HEK293 (cell line): Measurements from ENCODE around the gene GATAD1.

Experiments used
- CTCF ChIA-PET: fragments of 350-600 bp; formaldehyde crosslinking; extraction: SDS; loops from one replicate; lab custom pipeline; 2021; ENCODE audit warnings: antibody characterized with exemption; lab: Yijun Ruan, JAX
- POLR2A ChIA-PET: fragments of 300-600 bp; formaldehyde crosslinking; extraction: SDS; loops from one replicate; lab custom pipeline; 2020; ENCODE audit warnings: antibody characterized with exemption, inconsistent platforms; lab: Yijun Ruan, JAX
- H3K27ac ChIP-seq: fragments of 200-500 bp; sonication (Bioruptor generic); 2 replicates; pipeline ENCODE4 v1.5.1; 2014; ENCODE audit warnings: low read depth, low read length, control low read depth, inconsistent platforms; ENCODE audit errors: extremely low read depth
- H3K36me3 ChIP-seq, 2 experiments: fragments of 200-500 bp in 1 of 2; sonication (Bioruptor generic) in 1 of 2; 1 replicate in 1 of 2; 2 replicates in 1 of 2; pipeline ENCODE4 v1.5.1; 2014 to 2017; ENCODE audit warnings: inconsistent platforms in 2 of 2, low read length in 2 of 2; ENCODE audit not compliant: control insufficient read depth in 2 of 2, insufficient read depth in 1 of 2
- H3K4me1 ChIP-seq: fragments of 200-500 bp; sonication (Bioruptor generic); 2 replicates; pipeline ENCODE4 v1.5.1; 2014; ENCODE audit warnings: mild to moderate bottlenecking, low read length, inconsistent platforms; ENCODE audit not compliant: control insufficient read depth, insufficient read depth
- H3K4me3 ChIP-seq: 2 replicates; pipeline ENCODE4 v1.5.1; 2011; ENCODE audit warnings: low read depth, mild to moderate bottlenecking, control low read depth, low read length, moderate library complexity
- H3K9me3 ChIP-seq: fragments of 200-500 bp; sonication (Bioruptor generic); 2 replicates; pipeline ENCODE4 v1.5.1; 2014; ENCODE audit warnings: low read depth, low read length, inconsistent platforms; ENCODE audit not compliant: control insufficient read depth, insufficient read depth
- HOXD13 ChIP-seq: sonication (generic); formaldehyde crosslinking; IDR thresholded peaks from 2 replicates; pipeline ENCODE4 v1.8.0; 2022; ENCODE audit warnings: missing genetic modification reagents, borderline replicate concordance
- SETDB1 ChIP-seq: IDR thresholded peaks from one replicate; pipeline ENCODE4 v1.6.1; 2017; ENCODE audit warnings: mild to moderate bottlenecking, low read length, moderate library complexity, mixed read lengths; ENCODE audit not compliant: insufficient read length
- ZBTB21 ChIP-seq: fragments of 450-650 bp; formaldehyde crosslinking; IDR thresholded peaks from 2 replicates; pipeline ENCODE4 v1.5.1; 2017; ENCODE audit warnings: missing biosample characterization, missing genetic modification characterization
- ZFHX2 ChIP-seq: fragments of 450-650 bp; formaldehyde crosslinking; conservative IDR thresholded peaks from 2 replicates; pipeline ENCODE4 v1.5.1; 2016; ENCODE audit warnings: missing biosample characterization, missing genetic modification characterization
- ZNF132 ChIP-seq: fragments of 450-650 bp; formaldehyde crosslinking; IDR thresholded peaks from 2 replicates; pipeline ENCODE4 v1.5.1; 2017; ENCODE audit warnings: missing biosample characterization, missing genetic modification characterization, borderline replicate concordance
- ZNF157 ChIP-seq: fragments of 450-650 bp; formaldehyde crosslinking; IDR thresholded peaks from 2 replicates; pipeline ENCODE4 v1.5.1; 2016; ENCODE audit warnings: missing biosample characterization, missing genetic modification characterization
- ZNF398 ChIP-seq: fragments of 450-650 bp; formaldehyde crosslinking; IDR thresholded peaks from 2 replicates; pipeline ENCODE4 v1.5.1; 2017; ENCODE audit warnings: missing biosample characterization, missing genetic modification characterization
- ZNF449 ChIP-seq: fragments of 450-650 bp; formaldehyde crosslinking; IDR thresholded peaks from 2 replicates; pipeline ENCODE4 v1.5.1; 2017; ENCODE audit warnings: missing biosample characterization, mild to moderate bottlenecking, missing genetic modification characterization, moderate library complexity
- ZNF600 ChIP-seq: fragments of 450-650 bp; formaldehyde crosslinking; IDR thresholded peaks from 2 replicates; pipeline ENCODE4 v1.5.1; 2016; ENCODE audit warnings: missing biosample characterization, missing genetic modification characterization
- ZNF629 ChIP-seq: fragments of 450-650 bp; formaldehyde crosslinking; IDR thresholded peaks from 2 replicates; pipeline ENCODE4 v1.5.1; 2017; ENCODE audit warnings: missing biosample characterization, missing genetic modification characterization
- ZNF791 ChIP-seq: fragments of 450-650 bp; formaldehyde crosslinking; IDR thresholded peaks from 2 replicates; pipeline ENCODE4 v1.5.1; 2016; ENCODE audit warnings: missing biosample characterization, missing genetic modification characterization
- ZNF843 ChIP-seq: fragments of 450-650 bp; formaldehyde crosslinking; IDR thresholded peaks from 2 replicates; pipeline ENCODE4 v1.5.1; 2016; ENCODE audit warnings: missing biosample characterization, missing genetic modification characterization
- TF ChIP-seq, protein P1 (sequence below): fragments of 450-650 bp; formaldehyde crosslinking; IDR thresholded peaks from 2 replicates; pipeline ENCODE4 v1.5.1; 2016; ENCODE audit warnings: missing biosample characterization, missing genetic modification characterization, borderline replicate concordance
- TF ChIP-seq, protein P2 (sequence below): fragments of 450-650 bp; formaldehyde crosslinking; IDR thresholded peaks from 2 replicates; pipeline ENCODE4 v1.5.1; 2016; ENCODE audit warnings: missing biosample characterization, missing genetic modification characterization, borderline replicate concordance

Gene GATAD1

GRCh38 chr7:92409357-92409756, 37.9 kb upstream of the GATAD1 start:
- Histone ChIP-seq H3K36me3 (no peaks in the 10 kb centered on the region), H3K27ac (no peak overlapping the region), H3K4me3 (no peak overlapping the region), H3K9me3 (no peaks in the 10 kb centered on the region), H3K4me1 (no peaks in the 10 kb centered on the region)
- CTCF ChIA-PET = interaction anchor here (0.8 kb wide), 1 partner anchor 459 kb away, joined by 5 read pairs; no protein-coding TSS in a partner anchor
- TF ChIP-seq HOXD13 (CRISPR knock-in tag) (no peak), ZBTB21 (no peak), ZFHX2 (no peak), ZNF629 (no peak), ZNF843 (tag by site-specific recombination) (no peak), SETDB1 (no peak), ZNF132 (tag by site-specific recombination) (no peak), ZNF600 (tag by site-specific recombination) (no peak), ZNF791 (tag by site-specific recombination) (no peak), ZNF157 (tag by site-specific recombination) (no peak), ZNF449 (tag by site-specific recombination) (no peak), ZNF398 (no peak)
- TF ChIP-seq, protein P1, sequence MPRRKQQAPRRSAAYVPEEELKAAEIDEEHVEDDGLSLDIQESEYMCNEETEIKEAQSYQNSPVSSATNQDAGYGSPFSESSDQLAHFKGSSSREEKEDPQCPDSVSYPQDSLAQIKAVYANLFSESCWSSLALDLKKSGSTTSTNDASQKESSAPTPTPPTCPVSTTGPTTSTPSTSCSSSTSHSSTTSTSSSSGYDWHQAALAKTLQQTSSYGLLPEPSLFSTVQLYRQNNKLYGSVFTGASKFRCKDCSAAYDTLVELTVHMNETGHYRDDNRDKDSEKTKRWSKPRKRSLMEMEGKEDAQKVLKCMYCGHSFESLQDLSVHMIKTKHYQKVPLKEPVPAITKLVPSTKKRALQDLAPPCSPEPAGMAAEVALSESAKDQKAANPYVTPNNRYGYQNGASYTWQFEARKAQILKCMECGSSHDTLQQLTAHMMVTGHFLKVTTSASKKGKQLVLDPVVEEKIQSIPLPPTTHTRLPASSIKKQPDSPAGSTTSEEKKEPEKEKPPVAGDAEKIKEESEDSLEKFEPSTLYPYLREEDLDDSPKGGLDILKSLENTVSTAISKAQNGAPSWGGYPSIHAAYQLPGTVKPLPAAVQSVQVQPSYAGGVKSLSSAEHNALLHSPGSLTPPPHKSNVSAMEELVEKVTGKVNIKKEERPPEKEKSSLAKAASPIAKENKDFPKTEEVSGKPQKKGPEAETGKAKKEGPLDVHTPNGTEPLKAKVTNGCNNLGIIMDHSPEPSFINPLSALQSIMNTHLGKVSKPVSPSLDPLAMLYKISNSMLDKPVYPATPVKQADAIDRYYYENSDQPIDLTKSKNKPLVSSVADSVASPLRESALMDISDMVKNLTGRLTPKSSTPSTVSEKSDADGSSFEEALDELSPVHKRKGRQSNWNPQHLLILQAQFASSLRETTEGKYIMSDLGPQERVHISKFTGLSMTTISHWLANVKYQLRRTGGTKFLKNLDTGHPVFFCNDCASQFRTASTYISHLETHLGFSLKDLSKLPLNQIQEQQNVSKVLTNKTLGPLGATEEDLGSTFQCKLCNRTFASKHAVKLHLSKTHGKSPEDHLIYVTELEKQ (tag by site-specific recombination) = no peak
- TF ChIP-seq, protein P2, sequence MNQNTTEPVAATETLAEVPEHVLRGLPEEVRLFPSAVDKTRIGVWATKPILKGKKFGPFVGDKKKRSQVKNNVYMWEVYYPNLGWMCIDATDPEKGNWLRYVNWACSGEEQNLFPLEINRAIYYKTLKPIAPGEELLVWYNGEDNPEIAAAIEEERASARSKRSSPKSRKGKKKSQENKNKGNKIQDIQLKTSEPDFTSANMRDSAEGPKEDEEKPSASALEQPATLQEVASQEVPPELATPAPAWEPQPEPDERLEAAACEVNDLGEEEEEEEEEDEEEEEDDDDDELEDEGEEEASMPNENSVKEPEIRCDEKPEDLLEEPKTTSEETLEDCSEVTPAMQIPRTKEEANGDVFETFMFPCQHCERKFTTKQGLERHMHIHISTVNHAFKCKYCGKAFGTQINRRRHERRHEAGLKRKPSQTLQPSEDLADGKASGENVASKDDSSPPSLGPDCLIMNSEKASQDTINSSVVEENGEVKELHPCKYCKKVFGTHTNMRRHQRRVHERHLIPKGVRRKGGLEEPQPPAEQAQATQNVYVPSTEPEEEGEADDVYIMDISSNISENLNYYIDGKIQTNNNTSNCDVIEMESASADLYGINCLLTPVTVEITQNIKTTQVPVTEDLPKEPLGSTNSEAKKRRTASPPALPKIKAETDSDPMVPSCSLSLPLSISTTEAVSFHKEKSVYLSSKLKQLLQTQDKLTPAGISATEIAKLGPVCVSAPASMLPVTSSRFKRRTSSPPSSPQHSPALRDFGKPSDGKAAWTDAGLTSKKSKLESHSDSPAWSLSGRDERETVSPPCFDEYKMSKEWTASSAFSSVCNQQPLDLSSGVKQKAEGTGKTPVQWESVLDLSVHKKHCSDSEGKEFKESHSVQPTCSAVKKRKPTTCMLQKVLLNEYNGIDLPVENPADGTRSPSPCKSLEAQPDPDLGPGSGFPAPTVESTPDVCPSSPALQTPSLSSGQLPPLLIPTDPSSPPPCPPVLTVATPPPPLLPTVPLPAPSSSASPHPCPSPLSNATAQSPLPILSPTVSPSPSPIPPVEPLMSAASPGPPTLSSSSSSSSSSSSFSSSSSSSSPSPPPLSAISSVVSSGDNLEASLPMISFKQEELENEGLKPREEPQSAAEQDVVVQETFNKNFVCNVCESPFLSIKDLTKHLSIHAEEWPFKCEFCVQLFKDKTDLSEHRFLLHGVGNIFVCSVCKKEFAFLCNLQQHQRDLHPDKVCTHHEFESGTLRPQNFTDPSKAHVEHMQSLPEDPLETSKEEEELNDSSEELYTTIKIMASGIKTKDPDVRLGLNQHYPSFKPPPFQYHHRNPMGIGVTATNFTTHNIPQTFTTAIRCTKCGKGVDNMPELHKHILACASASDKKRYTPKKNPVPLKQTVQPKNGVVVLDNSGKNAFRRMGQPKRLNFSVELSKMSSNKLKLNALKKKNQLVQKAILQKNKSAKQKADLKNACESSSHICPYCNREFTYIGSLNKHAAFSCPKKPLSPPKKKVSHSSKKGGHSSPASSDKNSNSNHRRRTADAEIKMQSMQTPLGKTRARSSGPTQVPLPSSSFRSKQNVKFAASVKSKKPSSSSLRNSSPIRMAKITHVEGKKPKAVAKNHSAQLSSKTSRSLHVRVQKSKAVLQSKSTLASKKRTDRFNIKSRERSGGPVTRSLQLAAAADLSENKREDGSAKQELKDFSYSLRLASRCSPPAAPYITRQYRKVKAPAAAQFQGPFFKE = no peak
- POLR2A ChIA-PET = interaction anchor here (0.8 kb wide), 1 partner anchor 15 kb away, joined by 3 read pairs; no protein-coding TSS in a partner anchor
